ENCODE data around the gene HOXB8. TPM values are rescaled to one million over a fixed set of nuclear protein-coding genes. Genes with fewer than 3 reads are reported as not detected.

HOXB8 gene
- total RNA-seq, 1 donor from 2014 or later = not detected

- Histone ChIP-seq H3K4me3 (peak overlapping the region; percentile 46), H3K4me1 (peaks cover 26% of the 10 kb centered on the region), H3K27me3 (ENCODE audit: low read depth) (peaks cover 100% of the 10 kb centered on the region), H3K9me3 (replicated peaks) (no peaks in the 10 kb centered on the region), H3K36me3 (no peaks in the 10 kb centered on the region), H3K27ac (replicated peaks) (peak overlapping the region; percentile 68)
- no peak for DNase-seq
- no peak for TF ChIP-seq CTCF (IDR thresholded peaks at IDR 0.05; ENCODE audit: borderline replicate concordance)
- intact Hi-C loops (cut with micrococcal nuclease) = no loop called here
Measured at GRCh38 chr17:48568499-48569239, 46.4 kb downstream of the HOXB8 start.

- TF ChIP-seq CTCF (IDR thresholded peaks at IDR 0.05; ENCODE audit: borderline replicate concordance) = no peak
- Histone ChIP-seq H3K27me3 (ENCODE audit: low read depth) (peaks cover 100% of the 10 kb centered on the region), H3K4me3 (peak overlapping the region; percentile 46), H3K4me1 (peaks cover 27% of the 10 kb centered on the region), H3K27ac (replicated peaks) (peak overlapping the region; percentile 68), H3K36me3 (no peaks in the 10 kb centered on the region), H3K9me3 (replicated peaks) (no peaks in the 10 kb centered on the region)
- intact Hi-C loops (cut with micrococcal nuclease) = no loop called here
- no peak for DNase-seq
Measured at GRCh38 chr17:48567646-48568354, 47.3 kb downstream of the HOXB8 start.

- H3K27me3 ChIP-seq (ENCODE audit: low read depth) = peaks cover 100% of the 10 kb centered on the region
- DNase-seq = no peak
- H3K36me3 ChIP-seq = no peaks in the 10 kb centered on the region
- peaks cover 27% of the 10 kb centered on the region for H3K4me1 ChIP-seq
- intact Hi-C loops (cut with micrococcal nuclease) = no loop called here
- H3K27ac ChIP-seq (replicated peaks) = peak overlapping the region; percentile 68
- H3K9me3 ChIP-seq (replicated peaks) = no peaks in the 10 kb centered on the region
- no peak for TF ChIP-seq CTCF (IDR thresholded peaks at IDR 0.05; ENCODE audit: borderline replicate concordance)
- H3K4me3 ChIP-seq = no peak overlapping the region
Measured at GRCh38 chr17:48567209-48567608, 47.9 kb downstream of the HOXB8 start.

DNA sequence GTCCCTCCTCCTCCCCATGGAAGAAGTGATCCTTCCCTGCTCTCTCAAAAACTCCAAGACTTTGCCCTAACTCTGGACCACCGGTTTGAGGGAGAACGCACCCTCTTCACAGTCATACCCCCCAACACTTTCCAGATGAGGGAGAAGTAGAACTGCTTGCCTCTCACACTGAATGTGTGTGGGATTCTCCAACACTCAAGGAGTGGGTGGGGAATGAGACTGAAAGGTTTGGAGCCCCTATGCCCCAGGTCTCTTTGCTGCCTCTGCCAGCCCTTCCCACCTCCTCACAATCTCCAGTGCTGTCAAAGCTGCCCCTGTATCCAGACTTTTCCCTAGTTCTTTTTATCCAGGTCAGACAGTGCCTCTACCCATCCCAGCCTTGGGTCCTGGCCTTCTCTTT lies 48.4 kb downstream of the HOXB8 start:
- no peak for TF ChIP-seq CTCF (IDR thresholded peaks at IDR 0.05; ENCODE audit: borderline replicate concordance)
- Histone ChIP-seq H3K9me3 (replicated peaks) (no peaks in the 10 kb centered on the region), H3K27me3 (ENCODE audit: low read depth) (peaks cover 100% of the 10 kb centered on the region), H3K27ac (replicated peaks) (peak overlapping the region; percentile 68), H3K36me3 (no peaks in the 10 kb centered on the region), H3K4me1 (peaks cover 27% of the 10 kb centered on the region), H3K4me3 (no peak overlapping the region)
- no peak for DNase-seq
- intact Hi-C loops (cut with micrococcal nuclease) = no loop called here

DNA sequence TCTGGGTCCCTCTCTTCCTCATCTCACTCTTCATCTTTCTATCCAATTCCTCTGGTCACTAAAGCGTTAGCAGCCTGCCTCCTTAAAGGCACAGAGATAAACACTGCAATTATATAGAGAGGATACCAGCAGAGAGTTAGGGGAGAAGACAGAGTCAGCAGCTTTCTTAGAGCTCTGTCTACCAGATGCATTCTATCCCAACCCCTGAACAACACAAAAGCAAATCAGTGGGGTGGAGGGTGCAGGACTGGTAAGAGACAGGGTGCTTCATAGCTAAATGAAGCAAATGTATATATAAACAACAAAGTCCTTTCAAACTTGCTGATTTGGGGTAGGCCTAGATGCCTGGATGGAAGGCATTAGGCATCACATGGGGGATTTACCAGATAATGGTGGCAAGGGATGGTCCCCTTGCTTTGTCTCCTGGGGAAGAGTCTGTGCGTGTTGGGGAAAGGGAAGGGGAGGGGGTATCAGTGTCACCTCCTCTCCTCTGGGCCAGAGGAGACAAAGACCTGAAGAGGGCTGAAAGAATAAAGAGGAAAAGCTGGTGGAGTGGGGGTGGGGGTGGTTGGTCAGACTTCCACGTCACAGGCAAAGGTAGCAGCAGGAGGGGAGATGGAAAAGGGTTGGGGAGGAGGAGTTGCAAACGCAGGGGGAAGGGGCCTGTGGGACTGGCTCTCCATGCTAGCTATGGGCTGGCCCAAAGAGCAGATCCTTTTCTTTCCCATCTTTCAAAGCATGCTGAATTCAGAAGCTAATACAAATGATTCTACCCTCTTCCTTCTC lies 49.0 kb downstream of the HOXB8 start:
- TF ChIP-seq CTCF (IDR thresholded peaks at IDR 0.05; ENCODE audit: borderline replicate concordance) = no peak
- no peaks in the 10 kb centered on the region for H3K36me3 ChIP-seq
- no peaks in the 10 kb centered on the region for H3K9me3 ChIP-seq (replicated peaks)
- no peak for DNase-seq
- no peak overlapping the region for H3K4me3 ChIP-seq
- peaks cover 100% of the 10 kb centered on the region for H3K27me3 ChIP-seq (ENCODE audit: low read depth)
- peak overlapping the region; percentile 36 for H3K27ac ChIP-seq (replicated peaks)
- intact Hi-C loops (cut with micrococcal nuclease) = no loop called here
- H3K4me1 ChIP-seq = peaks cover 27% of the 10 kb centered on the region
